ENCODE data around the gene CGB8.

DNA sequence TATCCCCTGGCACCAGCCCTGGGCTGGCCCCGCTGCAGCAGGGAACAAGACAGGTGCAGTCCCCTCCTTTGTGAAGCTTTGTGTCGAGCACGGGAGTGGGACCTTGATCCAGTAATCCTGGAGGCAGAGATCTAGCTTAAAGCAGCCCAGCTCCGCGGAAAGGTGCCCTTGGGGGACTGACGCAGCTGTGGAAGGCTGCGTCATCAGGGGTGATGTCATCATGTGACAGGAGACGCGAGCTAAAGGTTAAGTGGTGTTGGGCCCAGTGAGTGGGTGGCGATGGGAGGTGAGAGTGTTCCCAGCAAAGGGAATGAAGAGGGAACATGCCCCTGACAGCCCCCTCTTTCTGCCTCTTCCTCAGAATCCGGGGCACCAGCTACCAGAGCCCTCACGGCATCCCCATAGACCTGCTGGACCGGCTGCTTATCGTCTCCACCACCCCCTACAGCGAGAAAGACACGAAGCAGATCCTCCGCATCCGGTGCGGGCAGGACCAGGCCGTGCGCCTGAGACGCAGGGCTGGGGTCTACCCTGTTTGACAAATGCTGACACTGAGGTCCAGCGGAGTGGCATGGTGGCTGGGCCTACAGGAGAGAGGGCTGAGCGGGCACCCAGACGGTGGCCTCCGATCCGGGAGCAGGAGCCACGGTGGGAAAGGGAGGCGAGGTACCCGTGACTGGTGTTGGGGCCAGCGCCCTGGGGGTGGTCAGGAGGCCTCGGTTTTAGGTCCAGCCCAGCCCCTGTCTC is 34.6 kb downstream of the CGB8 start:
- TF ChIP-seq, protein P1, sequence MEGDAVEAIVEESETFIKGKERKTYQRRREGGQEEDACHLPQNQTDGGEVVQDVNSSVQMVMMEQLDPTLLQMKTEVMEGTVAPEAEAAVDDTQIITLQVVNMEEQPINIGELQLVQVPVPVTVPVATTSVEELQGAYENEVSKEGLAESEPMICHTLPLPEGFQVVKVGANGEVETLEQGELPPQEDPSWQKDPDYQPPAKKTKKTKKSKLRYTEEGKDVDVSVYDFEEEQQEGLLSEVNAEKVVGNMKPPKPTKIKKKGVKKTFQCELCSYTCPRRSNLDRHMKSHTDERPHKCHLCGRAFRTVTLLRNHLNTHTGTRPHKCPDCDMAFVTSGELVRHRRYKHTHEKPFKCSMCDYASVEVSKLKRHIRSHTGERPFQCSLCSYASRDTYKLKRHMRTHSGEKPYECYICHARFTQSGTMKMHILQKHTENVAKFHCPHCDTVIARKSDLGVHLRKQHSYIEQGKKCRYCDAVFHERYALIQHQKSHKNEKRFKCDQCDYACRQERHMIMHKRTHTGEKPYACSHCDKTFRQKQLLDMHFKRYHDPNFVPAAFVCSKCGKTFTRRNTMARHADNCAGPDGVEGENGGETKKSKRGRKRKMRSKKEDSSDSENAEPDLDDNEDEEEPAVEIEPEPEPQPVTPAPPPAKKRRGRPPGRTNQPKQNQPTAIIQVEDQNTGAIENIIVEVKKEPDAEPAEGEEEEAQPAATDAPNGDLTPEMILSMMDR (IDR thresholded peaks at IDR 0.05) = no peak
- TF ChIP-seq POLR2A (IDR thresholded peaks at IDR 0.05) = no peak
